ENCODE measurements around the gene SRP72.

Gene SRP72

GRCh38 chr4:56544573-56545131, 77.2 kb downstream of the SRP72 start:
- peak; percentile 69 for DNase-seq (ENCODE audit: insufficient read length, low spot score)
- FAIRE-seq = no peak

- no peak for DNase-seq (ENCODE audit: insufficient read length, low spot score)
- no peak for FAIRE-seq
Observed at GRCh38 chr4:56550642-56551041, 83.2 kb downstream of the SRP72 start.

GRCh38 chr4:56551516-56551915, 84.1 kb downstream of the SRP72 start:
- no peak for DNase-seq (ENCODE audit: insufficient read length, low spot score)
- no peak for FAIRE-seq

DNA sequence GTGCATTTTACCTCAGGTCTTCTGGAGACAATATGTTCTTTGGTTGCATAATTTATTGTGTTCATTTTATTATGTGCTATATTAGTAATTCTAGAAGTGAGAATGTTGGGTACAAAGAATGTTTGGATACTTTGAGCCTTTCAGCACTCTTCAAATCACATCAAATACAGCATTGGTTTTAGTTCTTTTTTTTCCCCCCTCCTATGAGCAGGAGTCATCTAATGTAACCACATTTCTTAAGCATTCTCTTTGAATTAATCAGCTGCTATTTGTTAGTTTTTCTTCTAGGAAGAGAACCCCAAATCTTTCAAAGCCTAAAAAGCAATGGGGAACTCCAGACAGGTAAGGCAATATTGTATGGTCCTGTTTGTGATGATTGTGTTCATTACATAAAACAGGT, 84.9 kb downstream of the SRP72 start:
- DNase-seq (ENCODE audit: insufficient read length, low spot score) (no peak), FAIRE-seq (no peak)
